B cell (primary cell): Measurements from ENCODE around the gene ARHGAP4. TPM values are rescaled to one million over a fixed set of nuclear protein-coding genes. Genes with fewer than 3 reads are reported as not detected.

ENCODE experiments used
- ATAC-seq: fragments of 200-7000 bp; cut with Tn5 transposase; one replicate; pipeline ENCODE4 v1.10.0; 2021; ENCODE audit warnings: low read depth, mild to moderate bottlenecking, moderate number of reproducible peaks, moderate library complexity
- CTCF ChIA-PET: fragments of 350-600 bp; sonication (Branson Sonifier 250); formaldehyde crosslinking; loops from one replicate; lab custom pipeline; 2021; ENCODE audit warnings: antibody characterized with exemption, inconsistent platforms; lab: Charles Lee
- POLR2A ChIA-PET: fragments of 350-600 bp; sonication (Branson Sonifier 250); formaldehyde crosslinking; loops from one replicate; lab custom pipeline; 2021; ENCODE audit warnings: antibody characterized with exemption; lab: Charles Lee
- DNase-seq: peaks from one replicate; pipeline ENCODE4 v3.0.0; 2013
- H2AFZ ChIP-seq: 2 replicates; pipeline ENCODE4 v1.6.1; 2012; ENCODE audit warnings: mild to moderate bottlenecking, low read depth, low read length; ENCODE audit not compliant: insufficient read depth, poor library complexity, severe bottlenecking
- H3K27ac ChIP-seq, 2 donors: 1 replicate in 1 of 2; 2 replicates in 1 of 2; pipeline ENCODE4 v1.5.1; 2012 to 2013; ENCODE audit warnings: low read length in 2 of 2, mild to moderate bottlenecking in 2 of 2, moderate library complexity in 1 of 2
- H3K27me3 ChIP-seq, 4 experiments: fragments of 200-600 bp in 1 of 4; sonication (generic) in 1 of 4; replicated peaks in 1 of 4; 1 replicate in 2 of 4; 2 replicates in 2 of 4; pipeline versions ENCODE4 v1.6.1 to v1.7.0; 2013 to 2016; ENCODE audit warnings: low read length in 3 of 4, mild to moderate bottlenecking in 2 of 4, mixed read lengths in 1 of 4, moderate library complexity in 1 of 4; ENCODE audit not compliant: insufficient read depth in 4 of 4, control insufficient read depth in 3 of 4; ENCODE audit errors: control extremely low read depth in 1 of 4
- H3K36me3 ChIP-seq, 2 experiments: replicated peaks in 1 of 2; 1 replicate in 1 of 2; 2 replicates in 1 of 2; pipeline versions ENCODE4 v1.6.1 to v1.7.1; 2013; ENCODE audit warnings: low read length in 1 of 2; ENCODE audit not compliant: insufficient read depth in 2 of 2, control insufficient read depth in 1 of 2; ENCODE audit errors: control extremely low read depth in 1 of 2, extremely low read depth in 1 of 2
- H3K4me1 ChIP-seq, 2 donors: fragments of 200-600 bp in 1 of 2; sonication (generic) in 1 of 2; 1 replicate in 1 of 2; 2 replicates in 1 of 2; pipeline versions ENCODE4 v1.5.1 to v1.6.1; 2013 to 2017; ENCODE audit warnings: low read length in 2 of 2; ENCODE audit not compliant: control insufficient read depth in 2 of 2, insufficient read depth in 2 of 2
- H3K4me2 ChIP-seq: replicated peaks from 2 replicates; pipeline ENCODE3; 2012; ENCODE audit warnings: mild to moderate bottlenecking, low read depth, low read length; ENCODE audit not compliant: poor library complexity, severe bottlenecking
- H3K4me3 ChIP-seq, 5 experiments: fragments of 200-600 bp in 1 of 5; sonication (generic) in 1 of 5; 1 replicate in 3 of 5; 2 replicates in 2 of 5; pipeline versions ENCODE4 v1.5.1 to v1.7.0; 2011 to 2016; ENCODE audit warnings: low read length in 4 of 5, mild to moderate bottlenecking in 4 of 5, low read depth in 2 of 5, control low read depth in 1 of 5, moderate library complexity in 1 of 5; ENCODE audit not compliant: insufficient read depth in 1 of 5; ENCODE audit errors: control extremely low read depth in 1 of 5, extremely low read depth in 1 of 5
- H3K79me2 ChIP-seq: fragments of 200-600 bp; sonication (generic); one replicate; pipeline ENCODE4 v1.6.0; 2016; ENCODE audit warnings: low read length; ENCODE audit not compliant: control insufficient read depth, insufficient read depth
- H3K9ac ChIP-seq: fragments of 200-600 bp; sonication (generic); 2 replicates; pipeline ENCODE4 v1.6.1; 2017; ENCODE audit warnings: mild to moderate bottlenecking, low read length, moderate library complexity
- H3K9me3 ChIP-seq, 3 donors: one replicate each; pipeline versions ENCODE4 v1.6.1 to v1.7.1; 2013; ENCODE audit warnings: low read length in 2 of 3; ENCODE audit not compliant: control insufficient read depth in 2 of 3, insufficient read depth in 1 of 3; ENCODE audit errors: control extremely low read depth in 1 of 3
- H4K20me1 ChIP-seq: 2 replicates; pipeline ENCODE4 v1.6.0; 2012; ENCODE audit warnings: mild to moderate bottlenecking, low read length; ENCODE audit not compliant: insufficient read depth, control insufficient read depth, poor library complexity, severe bottlenecking
- H3K27ac Mint-ChIP-seq: one replicate; pipeline ENCODE4 v1.8.0; 2021; ENCODE audit warnings: mixed read lengths
- H3K27me3 Mint-ChIP-seq: one replicate; pipeline ENCODE4 v1.8.0; 2021; ENCODE audit warnings: mixed read lengths
- H3K4me1 Mint-ChIP-seq: one replicate; pipeline ENCODE4 v1.8.0; 2021; ENCODE audit warnings: mixed read lengths
- H3K4me3 Mint-ChIP-seq: one replicate; pipeline ENCODE4 v1.8.0; 2021; ENCODE audit warnings: mixed read lengths
- H3K9me3 Mint-ChIP-seq: one replicate; pipeline ENCODE4 v1.8.0; 2022; ENCODE audit warnings: mixed read lengths; ENCODE audit not compliant: insufficient read depth
- CTCF ChIP-seq: fragments of 200-600 bp; IDR thresholded peaks from one replicate; pipeline ENCODE4 v1.8.0; 2022; ENCODE audit warnings: antibody characterized with exemption, mild to moderate bottlenecking
- EZH2 ChIP-seq: IDR thresholded peaks from 2 replicates; pipeline ENCODE4 v1.6.1; 2012; ENCODE audit warnings: borderline replicate concordance, low read depth, mild to moderate bottlenecking, moderate library complexity, low read length; ENCODE audit not compliant: insufficient read depth, poor library complexity, severe bottlenecking
- WGBS: methylation state at CpG from one replicate; pipeline ENCODE4 v1.1.5; 2013; ENCODE audit warnings: missing lambda C conversion rate; ENCODE audit not compliant: insufficient coverage; 5-methylcytosine and 5-hydroxymethylcytosine counted together
- intact Hi-C: fragments of 100-400 bp; cut with micrococcal nuclease; formaldehyde crosslinking; loops from one replicate; pipeline ENCODE4 v1.10.0; 2022
- polyA plus RNA-seq: library from polyadenylated mRNA; depleted of rRNA; stranded (reverse); fragments of >200 nt; gene quantifications from 2 replicates; pipeline ENCODE4 v1.2.3, GENCODE V29; 2012
- total RNA-seq, 2 donors: library from RNA; stranded (reverse); fragments of 120-200 nt in 1 of 2; gene quantifications; 1 replicate in 1 of 2; 2 replicates in 1 of 2; pipeline versions ENCODE4 v1.2.3 to v1.2.4, GENCODE V29; 2013 to 2022

The ARHGAP4 gene
- total and polyA plus RNA-seq, 2 donors (not counting 1 experiment from before 2014, with no cell fraction given): 242 to 711 TPM

- peaks cover 28% of the 10 kb centered on the region for H4K20me1 ChIP-seq
- Mint-ChIP-seq H3K9me3 (no peaks in the 10 kb centered on the region), H3K27me3 (no peaks in the 10 kb centered on the region), H3K4me1 (peaks cover 47% of the 10 kb centered on the region), H3K27ac (peak within 1 kb of the TSS; percentile 100), H3K4me3 (peak within 1 kb of the TSS; percentile 100)
- CTCF ChIA-PET: interaction anchor here (0.5 to 3.4 kb wide), 8 partner anchors 19 to 438 kb away, joined by 3 to 21 read pairs (median 3); partner anchors contain the start of gene IRAK1
- peak within 1 kb of the TSS; percentile 70 for H3K4me2 ChIP-seq
- POLR2A ChIA-PET: interaction anchor here (0.6 to 2.5 kb wide), 12 partner anchors 13 to 426 kb away, joined by 3 to 35 read pairs (median 4); partner anchors contain the start of genes ARHGAP4, IRAK1 and RENBP
- TF ChIP-seq EZH2: no peak
- TF ChIP-seq CTCF: no peak
- peak within 1 kb of the TSS; percentile 100 for H3K27ac ChIP-seq
- WGBS: under 1% methylated on average over 82 of the region's 96 CpGs
- no peaks in the 10 kb centered on the region for H3K9me3 ChIP-seq
- DNase-seq (peak; percentile 95), ATAC-seq (peak; percentile 46)
- H2AFZ ChIP-seq: peak within 1 kb of the TSS; percentile 71
- peak within 1 kb of the TSS; percentile 63 to 99 (median 97) for H3K4me3 ChIP-seq
- H3K79me2 ChIP-seq: peaks cover 46% of the 10 kb centered on the region
- H3K36me3 ChIP-seq: peaks cover 0 to 4% of the 10 kb centered on the region in 2 experiments
- no peaks in the 10 kb centered on the region for H3K27me3 ChIP-seq
- peak within 1 kb of the TSS; percentile 100 for H3K9ac ChIP-seq
- intact Hi-C loops: loop anchor here (1.0 to 5.0 kb wide), 7 partner anchors 13 to 406 kb away; partner anchors contain the start of genes EMD and IRAK1
- peaks cover 46 to 50% of the 10 kb centered on the region in 2 donors for H3K4me1 ChIP-seq
Observed at GRCh38 chrX:153971450-153972367, 45.6 kb upstream of the ARHGAP4 start, which contains the start of gene HCFC1. HCFC1 (minus strand) TSS chrX:153971818; CDS start chrX:153970840, 978 bp downstream.
